ENCODE measurements around the gene TMEM41B.
"Not testable (repeated sequence)": the region's sequence is repeated elsewhere in the genome, so short reads cannot be mapped to it uniquely, and the experiment has no call there.

The TMEM41B gene

GRCh38 chr11:9314291-9315077 is at the start of gene TMEM41B:
TSS of gene TMEM41B (minus strand) at chr11:9314593. CDS start at chr11:9314441, 152 bp downstream.
- peak; percentile 100 for DNase-seq

- DNase-seq, result peak; percentile 34 to 40
Measured at GRCh38 chr11:9362393-9362863, 48.0 kb upstream of the TMEM41B start.

- DNase-seq, result not testable (repeated sequence)
Measured at GRCh38 chr11:9360862-9361622, 46.6 kb upstream of the TMEM41B start.

GRCh38 chr11:9357041-9357440 is 42.6 kb upstream of the TMEM41B start:
- DNase-seq, result no peak

- no peak for DNase-seq
Measured at GRCh38 chr11:9351321-9351881, 37.0 kb upstream of the TMEM41B start.

GRCh38 chr11:9347779-9348178 is 33.4 kb upstream of the TMEM41B start:
- not testable (repeated sequence) for DNase-seq

- DNase-seq, result no peak
Measured at GRCh38 chr11:9347100-9347499, 32.7 kb upstream of the TMEM41B start.

GRCh38 chr11:9344061-9344680 is 29.8 kb upstream of the TMEM41B start:
- no peak for DNase-seq

GRCh38 chr11:9341638-9342178 is 27.3 kb upstream of the TMEM41B start:
- no peak for DNase-seq

GRCh38 chr11:9332655-9333054 is 18.3 kb upstream of the TMEM41B start:
- DNase-seq, result no peak

GRCh38 chr11:9330387-9331384 is 16.3 kb upstream of the TMEM41B start:
- DNase-seq, result no peak

- DNase-seq, result no peak
Measured at GRCh38 chr11:9320047-9320446, 5.7 kb upstream of the TMEM41B start.

- DNase-seq, result not testable (repeated sequence)
Measured at GRCh38 chr11:9319377-9320001, 5.1 kb upstream of the TMEM41B start.

- not testable (repeated sequence) for DNase-seq
Measured at GRCh38 chr11:9318442-9319376, 4.3 kb upstream of the TMEM41B start.

- no peak for DNase-seq
Measured at GRCh38 chr11:9316334-9316733, 1.9 kb upstream of the TMEM41B start.

- peak in 1 of 2 experiments; percentile 41 for DNase-seq
Measured at GRCh38 chr11:9315078-9315688, 790 bp upstream of the TMEM41B start.

GRCh38 chr11:9313648-9314290 is 624 bp downstream of the TMEM41B start:
- DNase-seq, result no peak

GRCh38 chr11:9310485-9311090 is 3.8 kb downstream of the TMEM41B start:
- no peak for DNase-seq
